ENCODE data around the gene GK.
"Not testable (repeated sequence)": the region's sequence is repeated elsewhere in the genome, so short reads cannot be mapped to it uniquely, and the experiment has no call there.

Gene GK

DNA sequence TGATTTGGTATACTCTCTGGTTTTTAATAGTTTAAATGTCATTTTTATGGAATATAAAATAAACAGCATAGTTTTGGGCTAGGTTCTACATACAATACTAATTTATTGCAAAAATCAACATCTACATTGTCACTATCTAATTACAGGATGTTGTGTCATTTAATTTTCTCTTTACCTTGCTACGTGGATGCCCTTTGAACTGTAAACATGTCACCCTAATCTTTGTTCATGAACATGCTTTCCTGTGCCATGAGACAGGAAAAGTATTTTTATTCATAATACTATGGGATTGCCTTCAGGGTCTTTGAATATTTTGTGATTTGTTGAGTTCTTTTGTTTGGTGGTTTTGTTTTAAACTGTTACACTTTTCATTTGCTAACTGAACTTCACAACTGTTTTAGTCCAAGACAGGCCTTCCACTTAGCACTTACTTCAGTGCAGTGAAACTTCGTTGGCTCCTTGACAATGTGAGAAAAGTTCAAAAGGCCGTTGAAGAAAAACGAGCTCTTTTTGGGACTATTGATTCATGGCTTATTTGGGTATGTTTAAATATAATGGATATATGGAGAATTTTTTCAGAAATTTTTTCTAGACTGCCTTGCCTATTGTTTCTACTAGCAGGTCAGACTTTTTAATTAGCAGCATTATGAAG lies 40.9 kb downstream of the GK start:
- in situ Hi-C loops (cut with HindIII; ENCODE audit: low sequenced_read_pairs), result no loop called here

DNA sequence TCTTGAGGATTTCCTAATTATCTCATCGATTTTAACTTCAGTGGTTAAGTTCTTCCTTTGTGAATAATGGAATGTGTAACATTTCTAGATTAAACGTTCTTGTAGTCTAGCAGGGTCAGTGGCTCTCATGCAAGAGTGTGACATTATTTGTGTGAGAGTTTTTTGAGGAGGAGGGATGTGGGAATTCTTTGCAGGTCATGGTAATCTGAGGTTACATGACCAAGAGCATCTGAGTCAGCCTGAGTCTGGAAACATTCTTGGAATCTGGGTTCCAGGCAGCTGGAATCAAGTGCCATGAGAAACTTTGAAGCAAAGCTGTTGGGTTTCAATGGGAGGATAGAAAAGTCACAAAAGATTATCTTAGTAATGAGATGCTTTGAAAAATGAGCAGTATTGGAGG lies 49.5 kb downstream of the GK start:
- in situ Hi-C loops (cut with HindIII; ENCODE audit: low sequenced_read_pairs), result no loop called here

DNA sequence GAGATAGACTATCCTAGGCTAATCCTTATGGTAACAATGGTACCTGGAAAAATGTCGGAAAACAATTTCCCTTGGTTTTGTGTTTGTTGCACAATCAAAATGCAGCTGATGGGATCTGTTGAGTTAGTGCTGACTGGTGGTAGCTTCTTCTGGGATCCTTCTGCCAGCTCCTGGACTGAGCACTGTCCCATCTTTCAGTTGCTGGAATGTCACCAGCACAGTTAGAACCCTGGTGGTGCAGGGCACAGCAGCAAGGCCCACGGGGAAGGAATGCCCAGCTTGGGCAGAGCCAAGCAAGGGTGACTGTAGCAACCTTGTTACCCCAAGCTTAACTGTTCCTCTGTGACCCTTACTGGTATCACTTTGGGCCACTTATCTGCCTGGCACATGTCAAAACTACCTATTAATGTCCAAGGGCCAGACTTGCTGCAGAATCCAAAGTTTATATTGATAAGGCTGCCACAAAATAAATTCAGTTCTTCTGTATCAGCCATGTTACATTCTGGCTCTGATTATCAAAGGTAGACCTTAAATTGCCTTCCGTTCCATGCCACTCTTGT lies 53.1 kb downstream of the GK start:
- in situ Hi-C loops (cut with HindIII; ENCODE audit: low sequenced_read_pairs), result no loop called here

DNA sequence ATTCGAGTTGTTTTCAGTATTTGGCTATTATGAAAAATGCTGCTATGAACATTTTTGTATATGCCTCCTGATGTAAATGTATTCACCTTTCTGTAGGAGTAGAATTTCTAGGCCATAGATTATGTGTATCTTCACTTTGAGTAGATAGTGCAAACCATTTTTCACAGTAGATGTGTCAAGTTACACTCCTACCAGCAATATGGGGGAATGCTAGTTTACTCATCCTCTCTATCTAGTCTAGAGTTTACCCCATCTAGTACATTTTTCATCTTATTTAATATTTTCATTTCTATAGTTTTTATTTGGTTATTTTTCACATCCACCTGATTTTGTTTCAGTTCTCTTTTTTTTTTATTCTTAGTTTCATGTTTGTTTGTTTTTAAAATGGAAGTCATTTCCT lies 59.0 kb downstream of the GK start:
- in situ Hi-C loops (cut with HindIII; ENCODE audit: low sequenced_read_pairs), result no loop called here

DNA sequence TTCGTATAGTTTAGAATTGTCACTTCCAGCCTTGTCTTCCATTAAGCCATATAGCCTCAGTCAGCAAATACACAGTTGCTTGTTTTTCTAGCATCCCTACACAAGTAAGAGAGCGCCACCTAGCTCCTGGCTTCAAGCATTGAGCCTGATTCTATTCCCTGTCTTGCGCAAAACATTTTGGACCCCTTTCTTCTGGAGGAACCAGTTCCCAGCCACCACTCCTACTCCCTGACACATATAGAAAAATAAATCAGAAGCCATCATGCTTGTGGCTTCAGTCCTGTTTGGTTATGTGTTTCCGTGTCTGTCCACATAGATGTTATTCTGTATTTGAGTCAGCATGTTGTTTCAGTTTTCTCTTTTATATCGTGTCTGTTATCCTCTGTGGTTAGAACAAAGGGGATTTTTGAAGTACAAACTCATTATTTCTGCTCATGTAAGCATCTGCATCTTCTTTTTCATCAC lies 59.9 kb downstream of the GK start:
- in situ Hi-C loops (cut with HindIII; ENCODE audit: low sequenced_read_pairs), result no loop called here

DNA sequence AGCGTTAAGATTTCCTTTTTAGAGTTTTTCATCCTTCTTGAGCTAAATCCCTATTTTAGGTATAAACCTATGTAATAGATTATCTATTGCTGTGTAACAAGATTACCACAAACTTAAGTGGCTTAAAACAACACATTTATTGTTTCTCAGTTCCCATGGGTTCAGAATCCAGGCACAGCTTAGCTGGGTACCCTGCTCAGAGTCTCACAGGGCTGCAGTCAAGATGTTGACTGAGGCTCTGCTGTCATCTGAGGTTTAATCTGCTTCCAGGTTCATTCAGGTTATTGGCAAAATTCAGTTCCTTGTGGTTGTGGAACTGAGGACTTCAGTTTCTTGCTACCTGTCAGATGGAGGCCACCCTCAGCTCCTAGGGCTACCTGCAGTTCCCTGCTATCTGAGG lies 60.9 kb downstream of the GK start:
- in situ Hi-C loops (cut with HindIII; ENCODE audit: low sequenced_read_pairs), result no loop called here

DNA sequence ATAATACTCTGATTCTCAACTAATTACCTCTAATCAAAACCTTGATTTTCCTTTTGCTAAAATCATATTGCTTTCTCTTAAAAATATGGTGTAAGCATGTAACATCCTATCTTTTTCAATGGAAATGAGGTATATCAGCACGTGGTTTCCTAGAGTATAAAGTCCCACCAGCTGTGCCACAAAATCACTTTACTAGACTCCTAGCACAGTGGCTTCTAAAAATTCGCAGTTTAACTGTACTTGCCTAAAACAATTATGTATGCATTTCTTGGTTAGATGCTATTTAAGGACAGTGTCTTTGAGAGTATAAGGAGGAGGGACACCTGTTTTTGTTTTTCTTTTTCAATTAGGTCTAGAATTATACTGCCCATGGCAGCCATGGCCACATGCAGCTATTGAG lies 62.8 kb downstream of the GK start:
- in situ Hi-C loops (cut with HindIII; ENCODE audit: low sequenced_read_pairs), result no loop called here

DNA sequence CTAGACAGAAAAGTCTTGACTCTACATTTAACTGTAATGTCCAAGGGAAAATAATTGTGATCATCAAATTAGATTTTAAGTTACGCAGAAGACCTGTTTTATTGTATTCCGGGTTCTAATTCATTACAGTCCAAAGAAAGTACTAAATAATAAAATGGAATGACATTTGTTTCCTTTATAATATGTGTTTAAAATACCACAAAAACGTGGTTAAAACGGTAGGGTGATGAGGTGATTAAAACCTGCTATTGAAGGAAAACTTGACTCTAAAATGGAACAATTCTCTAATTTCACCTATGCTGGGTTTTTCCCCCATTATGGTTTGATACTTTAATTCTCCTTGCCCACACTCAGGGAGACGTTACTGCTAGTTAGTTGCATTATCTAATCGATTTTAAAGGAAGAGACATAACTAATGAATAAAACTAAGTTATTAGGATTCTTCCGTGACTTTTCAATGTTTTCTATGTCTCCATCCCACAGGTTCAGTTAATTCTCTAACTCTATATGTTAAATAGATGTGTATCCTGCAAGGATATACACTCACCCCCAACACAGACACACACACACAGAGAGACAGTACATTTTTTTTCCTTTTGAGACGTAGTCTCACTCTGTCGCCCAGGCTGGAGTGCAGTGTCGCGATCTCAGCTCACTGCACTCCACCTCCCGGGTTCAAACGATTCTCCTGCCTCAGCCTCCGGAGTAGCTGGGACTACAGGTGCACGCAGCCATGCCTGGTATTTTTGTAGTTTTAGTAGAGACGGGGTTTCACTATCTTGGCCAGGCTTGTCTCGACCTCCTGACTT lies 80.8 kb downstream of the GK start:
- in situ Hi-C loops (cut with HindIII; ENCODE audit: low sequenced_read_pairs), result no loop called here

DNA sequence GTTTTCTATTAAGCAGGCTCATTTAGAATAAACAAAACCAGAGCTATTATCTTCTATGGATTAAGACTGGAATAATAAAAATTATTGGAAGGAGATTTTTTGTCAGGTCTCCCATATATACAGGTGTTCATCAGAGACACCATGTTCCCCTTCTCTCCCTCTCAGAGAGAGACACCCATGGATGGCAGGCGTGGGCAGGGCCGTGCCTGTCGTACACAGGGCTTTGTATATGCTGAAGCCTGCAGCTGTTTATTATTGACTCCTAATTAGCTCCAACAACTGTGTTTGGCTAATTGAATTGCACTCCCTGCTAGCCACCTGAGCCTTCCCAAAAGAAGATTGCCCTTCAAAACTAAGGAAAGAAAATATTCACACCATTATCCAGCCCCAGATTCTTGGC lies 81.6 kb downstream of the GK start:
- in situ Hi-C loops (cut with HindIII; ENCODE audit: low sequenced_read_pairs), result no loop called here

DNA sequence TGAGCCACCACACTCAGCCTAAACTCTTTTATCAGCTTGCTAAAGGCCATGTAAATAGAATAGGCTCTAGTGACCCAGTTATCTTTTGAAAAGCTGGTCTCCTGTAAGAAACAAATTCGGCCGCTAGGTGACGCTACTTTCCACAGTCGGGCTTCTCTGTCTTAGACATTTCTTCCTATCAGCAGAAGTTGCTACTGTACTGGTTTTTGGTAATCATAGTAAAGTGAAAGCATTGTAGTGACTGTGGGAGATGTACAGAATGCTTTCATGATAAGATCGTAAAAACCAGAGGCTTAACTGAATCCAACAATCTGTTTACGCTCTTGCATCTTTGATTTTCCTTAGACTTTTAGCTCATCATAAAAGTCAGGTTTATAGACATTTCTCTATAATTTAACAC lies 82.6 kb downstream of the GK start:
- in situ Hi-C loops (cut with HindIII; ENCODE audit: low sequenced_read_pairs), result no loop called here

DNA sequence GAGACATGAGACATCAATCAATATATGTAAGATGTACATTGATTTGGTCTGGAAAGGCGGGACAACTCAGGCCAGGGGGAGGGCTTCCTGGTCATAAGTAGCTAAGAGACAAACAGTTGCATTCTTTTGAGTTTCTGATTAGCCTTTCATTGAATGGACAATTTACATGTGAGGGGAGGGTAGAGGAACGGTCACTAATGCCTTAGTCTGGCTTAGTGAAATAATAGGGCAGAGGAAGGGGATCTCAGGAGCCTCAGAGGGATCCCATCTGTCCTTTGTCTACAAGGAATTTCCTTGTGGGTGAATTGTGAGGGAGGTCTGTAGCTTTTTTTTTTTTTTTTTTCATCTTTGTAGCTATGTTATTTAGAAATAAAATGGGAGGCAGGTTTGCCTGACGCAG lies 88.3 kb downstream of the GK start:
- in situ Hi-C loops (cut with HindIII; ENCODE audit: low sequenced_read_pairs), result no loop called here

DNA sequence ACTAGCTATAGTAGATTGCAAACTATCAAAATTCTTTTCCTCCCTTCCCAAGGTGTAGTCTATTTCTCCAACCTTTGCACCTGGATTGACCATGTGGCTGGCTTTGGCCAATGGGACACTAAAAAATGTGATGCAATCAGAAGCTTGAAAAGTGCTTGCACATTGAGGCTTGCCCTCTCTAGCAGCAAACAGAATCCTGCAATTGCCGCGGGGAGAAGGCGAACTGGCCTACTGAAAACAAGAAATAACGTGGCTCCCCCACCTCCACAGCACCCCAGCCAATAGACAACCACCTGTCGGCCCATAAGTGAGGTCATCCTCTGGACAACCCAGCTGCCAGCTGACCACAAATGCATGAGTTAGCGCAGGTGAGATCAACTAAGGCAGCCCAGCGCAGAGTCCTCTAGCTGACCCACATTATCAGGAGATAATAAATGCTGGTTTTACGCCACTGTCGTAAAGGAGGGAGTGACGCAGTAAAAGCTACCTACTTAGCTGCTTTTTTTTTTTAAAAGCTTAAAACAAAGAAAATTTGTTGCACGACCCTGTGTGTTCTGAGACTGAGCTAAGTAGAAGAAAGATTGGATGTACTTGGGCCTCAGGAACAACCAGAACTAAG lies 95.2 kb downstream of the GK start:
- in situ Hi-C loops (cut with HindIII; ENCODE audit: low sequenced_read_pairs), result no loop called here

DNA sequence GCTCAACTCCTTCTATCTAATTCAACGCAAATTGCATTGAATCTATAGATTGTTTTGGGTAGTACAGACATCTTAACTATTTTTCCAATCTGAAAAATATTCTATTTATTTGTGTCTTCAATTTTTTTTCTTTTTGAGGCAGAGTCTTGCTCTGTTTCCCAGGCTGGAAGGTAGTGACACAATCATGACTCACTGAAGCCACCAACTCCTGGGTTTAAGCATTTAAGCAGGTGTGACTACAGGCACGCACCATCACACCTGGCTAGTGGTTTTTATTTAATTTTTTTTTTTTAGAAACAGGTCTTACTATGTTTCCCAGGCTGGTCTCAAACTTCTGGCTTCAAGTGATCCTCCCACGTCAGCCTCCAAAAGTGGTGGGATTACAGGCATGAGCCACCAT lies 98.3 kb downstream of the GK start:
- in situ Hi-C loops (cut with HindIII; ENCODE audit: low sequenced_read_pairs), result no loop called here

DNA sequence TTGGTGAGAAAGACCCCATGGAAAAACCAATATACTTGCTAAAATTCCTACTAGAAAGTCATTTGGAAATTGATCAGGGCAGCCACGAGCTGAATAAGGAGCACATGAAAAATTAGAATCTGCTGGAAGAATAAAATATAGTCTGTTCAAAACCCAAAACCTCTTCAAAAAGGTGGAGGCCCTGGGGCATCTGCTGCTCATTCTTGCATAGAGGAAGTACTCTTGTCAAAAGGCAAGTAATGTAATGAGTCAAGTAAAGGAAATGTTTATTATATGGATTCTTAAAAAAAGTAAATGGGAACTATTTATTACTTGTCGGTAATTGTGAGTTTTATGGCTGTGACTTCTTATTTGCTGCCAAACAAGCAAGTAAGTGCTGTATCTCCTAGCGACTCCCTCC lies 109.5 kb downstream of the GK start:
- in situ Hi-C loops (cut with HindIII; ENCODE audit: low sequenced_read_pairs), result no loop called here

DNA sequence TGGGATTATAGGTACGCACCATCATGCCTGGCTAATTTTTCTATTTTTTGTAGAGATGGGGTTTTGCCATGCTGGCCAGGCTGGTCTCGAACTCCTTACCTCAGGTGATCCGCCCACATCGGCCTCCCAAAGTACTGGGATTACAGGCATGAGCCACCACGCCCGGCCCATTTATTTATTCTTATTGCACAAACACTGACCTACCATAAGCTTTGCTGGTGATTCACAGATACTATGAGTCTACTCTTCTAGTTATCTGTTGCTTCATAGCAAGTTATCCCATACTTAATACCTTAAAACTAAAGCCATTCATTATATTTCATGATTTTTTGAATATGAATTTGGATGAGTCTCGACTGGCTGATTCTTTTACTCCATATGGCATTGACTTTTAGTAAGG lies 120.5 kb downstream of the GK start:
- in situ Hi-C loops (cut with HindIII; ENCODE audit: low sequenced_read_pairs), result not testable (repeated sequence)

DNA sequence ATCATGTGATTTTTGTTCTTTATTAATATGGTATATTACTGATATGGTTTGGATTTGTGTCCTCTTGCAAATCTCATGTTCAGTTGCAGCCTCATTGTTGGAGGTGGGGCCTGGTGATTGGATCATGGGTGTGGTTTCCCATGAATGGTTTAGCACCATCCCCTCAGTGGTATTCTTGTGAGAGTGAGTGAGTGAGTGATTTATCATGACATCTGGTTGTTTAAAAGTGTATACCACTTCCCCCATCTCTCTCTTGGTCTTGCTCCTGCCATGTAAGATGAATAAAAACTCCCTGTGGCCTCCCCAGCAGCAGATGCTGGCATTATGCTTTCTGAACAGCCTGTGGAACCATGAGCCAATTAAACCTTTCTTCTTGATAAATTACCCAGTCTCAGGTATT lies 124.4 kb downstream of the GK start:
- in situ Hi-C loops (cut with HindIII; ENCODE audit: low sequenced_read_pairs), result no loop called here

DNA sequence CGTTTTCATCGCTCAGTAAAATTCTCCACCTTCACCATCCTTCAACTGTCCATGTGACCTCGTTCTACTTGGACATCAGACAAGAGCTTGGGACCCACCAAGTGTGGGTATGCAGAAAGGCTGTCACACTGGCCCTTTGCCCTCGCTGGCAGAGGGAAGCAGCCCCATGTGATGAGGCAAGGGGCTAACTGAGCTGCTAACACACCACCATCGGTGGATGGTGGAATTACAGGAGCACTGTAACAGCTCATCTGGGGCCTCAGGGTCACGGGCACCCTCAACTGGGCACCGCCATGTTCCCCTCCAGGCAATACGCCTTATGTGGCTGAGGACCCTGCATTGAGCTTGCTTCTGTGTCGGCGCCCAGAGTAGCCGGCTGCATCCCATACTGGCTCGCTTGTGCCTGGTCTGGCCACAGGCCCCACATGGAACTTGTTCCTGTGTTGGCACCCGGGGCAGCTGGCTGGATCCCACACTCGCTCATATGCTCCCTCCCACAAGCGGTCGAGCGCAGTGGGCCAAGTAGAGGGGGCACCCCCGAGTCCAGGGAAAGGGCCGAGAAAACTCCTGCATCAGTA lies 126.3 kb downstream of the GK start:
- in situ Hi-C loops (cut with HindIII; ENCODE audit: low sequenced_read_pairs), result no loop called here

Data from endothelial cell of hepatic sinusoid (primary cell).